HG03045 (cell line): ENCODE results near the gene KIAA0825.
"Not testable (repeated sequence)": the region's sequence is repeated elsewhere in the genome, so short reads cannot be mapped to it uniquely, and the experiment has no call there.

ENCODE experiments used
- ATAC-seq: cut with Tn5 transposase; IDR thresholded peaks from one replicate; pipeline ENCODE4 v1.9.1; 2021; ENCODE audit warnings: mild to moderate bottlenecking, moderate library complexity; ENCODE audit not compliant: unreplicated experiment

Gene KIAA0825

DNA sequence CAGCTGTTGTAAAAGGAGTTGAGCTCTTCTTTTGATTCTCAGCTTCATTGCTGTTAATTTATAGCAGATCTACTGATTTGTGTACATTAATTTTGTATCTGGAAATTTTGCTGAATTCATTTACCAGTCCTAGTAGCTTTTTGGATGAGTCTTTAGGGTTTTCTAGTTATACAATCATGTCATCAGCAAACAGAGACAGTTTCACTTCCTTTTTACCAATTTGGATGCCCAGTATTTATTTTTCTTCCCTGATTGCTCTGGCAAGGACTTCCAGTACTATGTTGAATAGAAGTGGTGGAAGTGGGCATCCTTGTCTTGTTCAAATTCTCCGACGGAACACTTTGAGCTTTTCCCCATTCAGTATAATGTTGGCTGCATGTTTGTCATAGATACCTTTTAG lies 478.1 kb downstream of the KIAA0825 start:
- no peak for ATAC-seq

DNA sequence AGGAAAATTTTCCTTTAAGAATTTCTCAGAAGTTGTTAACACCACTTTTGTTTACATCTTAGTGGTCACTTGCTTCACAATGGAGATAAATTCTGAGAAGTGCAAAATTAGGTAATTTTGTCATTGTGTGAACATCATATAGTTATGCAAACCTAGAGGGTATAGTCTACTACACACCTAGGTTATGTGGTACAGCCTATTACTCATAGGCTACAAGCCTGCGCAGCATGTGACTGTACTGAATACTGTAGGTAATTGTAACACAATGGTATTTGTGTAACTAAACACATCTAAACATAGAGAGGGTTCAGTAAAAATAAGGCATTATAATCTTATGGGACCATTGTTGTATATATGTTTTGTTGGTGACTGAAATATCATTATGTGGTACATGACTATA lies 488.3 kb downstream of the KIAA0825 start:
- ATAC-seq: no peak

- no peak for ATAC-seq
These were observed 493.3 kb downstream of the KIAA0825 start for GRCh38 chr5:94125107-94125506.

GRCh38 chr5:94116317-94116716 lies 502.1 kb downstream of the KIAA0825 start:
- ATAC-seq: not testable (repeated sequence)

GRCh38 chr5:94113087-94113486 lies 505.3 kb downstream of the KIAA0825 start:
- no peak for ATAC-seq

DNA sequence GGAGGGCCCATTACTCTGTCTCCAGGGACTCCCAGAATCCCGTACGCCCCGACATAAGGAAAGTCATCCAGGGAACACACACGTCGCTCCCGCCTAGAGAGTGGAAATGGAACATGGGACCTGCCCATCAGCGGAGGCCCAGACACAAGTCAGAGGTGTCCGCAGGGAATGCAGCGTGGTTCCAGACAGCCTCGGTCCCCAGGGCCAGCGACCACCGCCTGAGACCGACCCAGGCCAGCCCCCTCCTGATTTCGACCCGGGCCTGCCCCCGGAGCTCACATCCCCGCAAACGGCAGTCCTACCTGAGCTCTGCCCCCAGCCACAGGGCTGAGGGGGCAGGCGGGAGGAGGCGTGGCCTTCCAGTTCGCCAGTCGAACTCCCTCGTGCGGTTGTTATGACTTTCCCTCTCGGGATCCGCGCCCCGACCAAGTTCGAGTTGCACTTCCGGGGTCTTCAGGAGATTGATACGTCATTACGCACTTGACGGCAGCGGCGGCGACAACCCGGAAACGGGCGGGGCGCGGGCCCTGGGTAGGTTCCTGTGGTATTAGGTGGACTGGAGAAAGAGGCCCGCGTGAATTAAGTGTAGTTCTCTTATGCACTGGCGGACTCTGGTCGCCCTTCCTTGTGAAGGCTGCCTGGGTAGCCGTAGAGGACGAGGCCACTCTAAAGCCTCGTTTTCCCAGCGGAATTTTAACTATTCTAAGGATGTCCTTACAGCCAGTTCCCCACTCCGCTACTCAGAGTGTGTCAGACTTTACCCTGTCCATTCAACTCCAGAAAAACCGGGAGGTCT lies 507.0 kb downstream of the KIAA0825 start:
- peak; percentile 100 for ATAC-seq

DNA sequence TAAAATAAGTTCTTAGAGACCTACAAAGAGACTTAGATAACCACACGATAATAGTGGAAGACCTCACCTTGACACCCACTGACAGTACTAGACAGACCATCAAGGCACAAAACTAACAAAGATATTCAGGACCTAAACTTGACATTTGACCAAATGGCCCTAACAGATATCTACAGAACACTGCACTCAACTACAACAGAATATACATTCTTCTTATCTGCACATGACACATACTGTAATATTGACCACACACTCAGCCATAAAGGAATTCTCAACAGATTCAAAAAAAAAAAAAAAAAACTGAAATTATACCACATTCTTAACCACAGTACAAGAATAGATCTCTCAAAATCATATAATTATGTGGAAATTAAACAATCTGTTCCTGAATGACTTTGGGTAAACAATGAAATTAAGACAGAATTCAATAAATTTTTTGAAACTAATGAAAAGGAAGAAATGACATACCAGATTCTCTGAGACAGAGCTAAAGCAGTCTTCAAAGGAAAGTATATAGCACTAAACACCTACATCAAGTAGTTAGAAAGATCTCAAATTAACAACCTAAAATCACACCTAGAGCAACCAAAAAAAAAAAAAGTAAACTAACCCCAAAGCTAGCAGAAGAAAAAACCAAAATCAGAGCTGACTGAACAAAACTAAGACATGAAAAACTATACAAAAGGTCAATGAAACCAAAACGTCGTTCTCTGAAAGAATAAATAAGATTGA lies 514.7 kb downstream of the KIAA0825 start:
- no peak for ATAC-seq
